ENCODE measurements around the gene PLXNA4.

Gene PLXNA4

DNA sequence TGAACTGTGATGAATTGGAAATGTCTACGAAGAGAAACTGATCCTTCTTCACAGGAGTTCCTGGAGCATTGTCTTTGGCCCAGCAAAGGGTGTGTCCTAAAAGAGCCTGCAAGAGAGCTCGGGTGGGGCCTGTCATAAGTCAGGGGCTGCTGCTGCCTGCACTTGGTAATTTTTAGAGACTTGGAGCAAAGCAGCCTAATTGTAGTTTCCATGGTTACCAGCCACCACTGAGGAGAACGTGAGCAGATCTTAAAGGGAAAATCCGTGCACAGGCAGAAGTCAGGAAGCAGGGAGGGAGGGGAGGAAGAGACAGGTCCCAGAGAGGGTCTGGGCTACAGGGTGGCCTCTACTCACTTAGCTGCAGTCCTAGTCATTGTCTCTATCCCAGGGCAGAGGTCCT is 463.6 kb downstream of the PLXNA4 start:
- H3K4me3 ChIP-seq (ENCODE audit: low read depth, low read length), result no peak overlapping the region
- H3K27ac ChIP-seq (ENCODE audit: low read depth, low read length), result no peak overlapping the region
- H3K36me3 ChIP-seq (ENCODE audit: control insufficient read depth, insufficient read depth, low read length), result no peaks in the 10 kb centered on the region
- no peak overlapping the region for H3K9ac ChIP-seq (ENCODE audit: low read depth, low read length)
- peaks cover 12% of the 10 kb centered on the region for H3K4me1 ChIP-seq (ENCODE audit: control insufficient read depth, insufficient read depth, low read length)
- no peaks in the 10 kb centered on the region for H3K27me3 ChIP-seq (ENCODE audit: control insufficient read depth, insufficient read depth, low read length)
- H3K9me3 ChIP-seq (ENCODE audit: control insufficient read depth, insufficient read depth, low read length), result no peaks in the 10 kb centered on the region

DNA sequence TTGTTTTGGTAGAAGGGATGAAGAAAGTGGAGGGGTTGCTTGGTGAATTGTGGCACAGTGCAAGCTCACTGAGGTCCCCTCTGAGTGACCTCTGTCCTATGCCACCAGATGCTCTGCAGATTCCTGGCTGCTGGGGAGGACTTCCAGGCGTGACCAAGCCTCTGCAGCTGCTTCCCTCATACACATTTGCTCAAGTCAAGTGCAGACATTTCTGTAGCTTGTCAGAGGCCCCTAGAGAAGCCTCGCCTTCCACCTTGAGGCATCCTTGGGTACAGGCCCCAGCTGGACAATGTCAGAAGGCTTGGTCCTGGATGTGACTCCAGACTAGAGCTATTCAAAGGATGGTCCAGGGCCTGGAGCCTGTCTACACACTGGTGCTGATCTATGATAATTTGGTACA is 464.2 kb downstream of the PLXNA4 start:
- Histone ChIP-seq H3K4me3 (ENCODE audit: low read depth, low read length) (no peak overlapping the region), H3K36me3 (ENCODE audit: control insufficient read depth, insufficient read depth, low read length) (no peaks in the 10 kb centered on the region), H3K27ac (ENCODE audit: low read depth, low read length) (no peak overlapping the region)

DNA sequence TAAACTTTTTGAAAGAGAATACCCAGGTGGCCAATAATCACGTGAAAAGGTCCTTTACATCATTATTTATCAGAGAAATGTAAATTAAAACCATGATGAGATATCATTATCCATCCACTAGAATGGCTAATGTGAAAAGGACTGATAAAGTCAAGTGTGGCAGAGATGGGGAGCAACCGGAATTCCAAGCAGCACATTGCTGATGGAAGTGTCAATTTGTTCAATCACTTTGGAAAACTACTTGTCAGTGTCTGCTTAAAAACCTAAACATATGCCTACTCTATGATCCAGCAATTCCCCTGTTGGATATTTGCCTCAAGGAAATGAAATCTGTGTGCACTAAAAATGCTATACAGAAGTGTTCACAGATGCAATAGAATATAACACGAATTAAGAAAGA is 465.6 kb downstream of the PLXNA4 start:
- H3K9ac ChIP-seq (ENCODE audit: low read depth, low read length), result no peak overlapping the region
- no peaks in the 10 kb centered on the region for H3K36me3 ChIP-seq (ENCODE audit: control insufficient read depth, insufficient read depth, low read length)
- no peak overlapping the region for H3K27ac ChIP-seq (ENCODE audit: low read depth, low read length)
- H3K4me3 ChIP-seq (ENCODE audit: low read depth, low read length), result no peak overlapping the region
- no peaks in the 10 kb centered on the region for H3K9me3 ChIP-seq (ENCODE audit: control insufficient read depth, insufficient read depth, low read length)
- H3K27me3 ChIP-seq (ENCODE audit: control insufficient read depth, insufficient read depth, low read length), result no peaks in the 10 kb centered on the region
- peaks cover 12% of the 10 kb centered on the region for H3K4me1 ChIP-seq (ENCODE audit: control insufficient read depth, insufficient read depth, low read length)

More for the DNA sequence above, 464.2 kb downstream of the PLXNA4 start:
- Histone ChIP-seq H3K4me1 (ENCODE audit: control insufficient read depth, insufficient read depth, low read length) (peaks cover 12% of the 10 kb centered on the region), H3K9ac (ENCODE audit: low read depth, low read length) (no peak overlapping the region), H3K9me3 (ENCODE audit: control insufficient read depth, insufficient read depth, low read length) (no peaks in the 10 kb centered on the region), H3K27me3 (ENCODE audit: control insufficient read depth, insufficient read depth, low read length) (no peaks in the 10 kb centered on the region)

DNA sequence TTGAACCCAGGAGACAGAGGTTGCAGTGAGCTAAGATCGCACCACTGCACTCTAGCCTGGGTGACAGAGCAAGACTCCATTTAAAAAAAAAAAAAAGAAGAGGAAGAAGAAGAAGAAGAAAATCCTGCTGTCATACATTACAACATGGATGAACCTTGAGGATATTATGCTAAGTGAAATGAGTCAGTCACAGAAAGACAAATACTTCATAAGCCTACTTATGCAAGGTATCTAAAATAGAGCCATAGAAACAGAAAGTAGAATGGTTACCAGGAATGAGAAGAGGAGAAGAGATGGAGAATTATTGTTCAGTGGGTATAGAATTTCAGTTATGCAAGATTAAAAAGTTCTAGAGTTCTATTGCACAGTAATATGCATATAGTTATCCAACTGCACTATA is 466.5 kb downstream of the PLXNA4 start:
- no peaks in the 10 kb centered on the region for H3K27me3 ChIP-seq (ENCODE audit: control insufficient read depth, insufficient read depth, low read length)
- H3K9ac ChIP-seq (ENCODE audit: low read depth, low read length), result no peak overlapping the region
- H3K36me3 ChIP-seq (ENCODE audit: control insufficient read depth, insufficient read depth, low read length), result no peaks in the 10 kb centered on the region
- no peaks in the 10 kb centered on the region for H3K9me3 ChIP-seq (ENCODE audit: control insufficient read depth, insufficient read depth, low read length)
- H3K4me1 ChIP-seq (ENCODE audit: control insufficient read depth, insufficient read depth, low read length), result peaks cover 12% of the 10 kb centered on the region
- no peak overlapping the region for H3K27ac ChIP-seq (ENCODE audit: low read depth, low read length)
- no peak overlapping the region for H3K4me3 ChIP-seq (ENCODE audit: low read depth, low read length)

DNA sequence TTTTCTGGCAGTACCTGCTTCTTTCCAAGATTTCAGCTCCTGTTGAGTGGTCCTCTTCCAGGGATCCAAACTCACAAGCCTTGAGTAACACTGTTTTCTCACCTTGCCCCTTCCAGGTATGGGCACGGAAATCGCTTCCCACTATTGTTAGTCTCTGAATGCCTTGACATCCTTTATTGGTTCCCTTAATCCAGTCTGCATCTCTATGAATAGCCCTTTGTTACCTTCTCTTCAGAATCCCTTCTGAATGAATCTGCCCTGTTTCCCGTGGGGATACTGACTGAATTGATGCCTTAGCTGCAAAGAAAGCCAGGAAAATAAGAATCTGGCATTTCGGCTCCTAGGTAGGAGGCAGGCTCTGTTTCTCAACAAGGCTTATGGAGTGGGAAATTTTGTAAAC is 467.7 kb downstream of the PLXNA4 start:
- peaks cover 12% of the 10 kb centered on the region for H3K4me1 ChIP-seq (ENCODE audit: control insufficient read depth, insufficient read depth, low read length)
- peak overlapping the region; percentile 16 for H3K27ac ChIP-seq (ENCODE audit: low read depth, low read length)
- no peak overlapping the region for H3K9ac ChIP-seq (ENCODE audit: low read depth, low read length)
- no peak overlapping the region for H3K4me3 ChIP-seq (ENCODE audit: low read depth, low read length)
- H3K9me3 ChIP-seq (ENCODE audit: control insufficient read depth, insufficient read depth, low read length), result no peaks in the 10 kb centered on the region
- H3K27me3 ChIP-seq (ENCODE audit: control insufficient read depth, insufficient read depth, low read length), result no peaks in the 10 kb centered on the region
- no peaks in the 10 kb centered on the region for H3K36me3 ChIP-seq (ENCODE audit: control insufficient read depth, insufficient read depth, low read length)

DNA sequence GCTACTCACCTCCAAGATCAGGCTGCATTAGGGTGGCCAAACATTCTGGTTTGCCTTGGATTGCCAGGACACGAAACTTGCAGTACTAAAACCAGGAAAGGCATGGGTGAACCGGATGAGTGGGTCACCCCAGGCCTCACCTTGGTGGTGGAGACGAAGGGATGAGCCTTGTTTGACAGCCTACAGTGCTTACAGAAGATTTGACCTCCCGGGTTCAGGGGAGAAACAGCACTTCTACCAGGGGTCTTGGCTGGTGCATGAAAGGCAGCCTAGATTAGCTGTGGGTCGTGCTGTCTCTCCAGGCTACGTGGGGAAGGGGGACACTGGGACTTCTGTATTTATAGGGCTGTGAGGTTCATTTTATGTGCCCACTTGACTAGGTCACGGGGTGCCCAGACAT is 469.8 kb downstream of the PLXNA4 start:
- H3K36me3 ChIP-seq (ENCODE audit: control insufficient read depth, insufficient read depth, low read length), result no peaks in the 10 kb centered on the region
- H3K9ac ChIP-seq (ENCODE audit: low read depth, low read length), result no peak overlapping the region
- no peak overlapping the region for H3K27ac ChIP-seq (ENCODE audit: low read depth, low read length)
- H3K27me3 ChIP-seq (ENCODE audit: control insufficient read depth, insufficient read depth, low read length), result no peaks in the 10 kb centered on the region
- H3K4me3 ChIP-seq (ENCODE audit: low read depth, low read length), result no peak overlapping the region
- H3K9me3 ChIP-seq (ENCODE audit: control insufficient read depth, insufficient read depth, low read length), result no peaks in the 10 kb centered on the region
- peaks cover 12% of the 10 kb centered on the region for H3K4me1 ChIP-seq (ENCODE audit: control insufficient read depth, insufficient read depth, low read length)

DNA sequence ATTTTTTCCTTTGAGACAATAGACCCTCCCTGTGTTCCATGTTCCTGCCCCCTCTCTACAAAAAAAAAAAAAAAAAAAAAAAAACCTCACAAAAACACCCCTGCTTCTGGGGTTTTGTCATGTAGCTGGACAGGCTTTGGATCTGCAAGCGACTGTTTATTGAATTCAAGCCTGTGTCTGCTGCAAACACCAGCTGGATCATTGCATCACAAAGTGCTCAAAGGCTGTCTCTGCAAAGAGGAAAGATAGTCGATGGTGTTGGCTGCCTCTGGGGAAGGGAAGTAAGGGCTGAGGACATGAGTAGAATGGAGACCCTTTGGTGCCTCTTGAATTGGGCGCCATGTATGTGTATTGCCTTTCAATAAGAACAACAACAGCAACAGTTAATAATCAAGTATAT is 471.2 kb downstream of the PLXNA4 start:
- H3K27ac ChIP-seq (ENCODE audit: low read depth, low read length), result no peak overlapping the region
- H3K36me3 ChIP-seq (ENCODE audit: control insufficient read depth, insufficient read depth, low read length), result no peaks in the 10 kb centered on the region
- no peak overlapping the region for H3K4me3 ChIP-seq (ENCODE audit: low read depth, low read length)
- no peaks in the 10 kb centered on the region for H3K27me3 ChIP-seq (ENCODE audit: control insufficient read depth, insufficient read depth, low read length)
- peaks cover 12% of the 10 kb centered on the region for H3K4me1 ChIP-seq (ENCODE audit: control insufficient read depth, insufficient read depth, low read length)
- H3K9ac ChIP-seq (ENCODE audit: low read depth, low read length), result no peak overlapping the region
- H3K9me3 ChIP-seq (ENCODE audit: control insufficient read depth, insufficient read depth, low read length), result no peaks in the 10 kb centered on the region

DNA sequence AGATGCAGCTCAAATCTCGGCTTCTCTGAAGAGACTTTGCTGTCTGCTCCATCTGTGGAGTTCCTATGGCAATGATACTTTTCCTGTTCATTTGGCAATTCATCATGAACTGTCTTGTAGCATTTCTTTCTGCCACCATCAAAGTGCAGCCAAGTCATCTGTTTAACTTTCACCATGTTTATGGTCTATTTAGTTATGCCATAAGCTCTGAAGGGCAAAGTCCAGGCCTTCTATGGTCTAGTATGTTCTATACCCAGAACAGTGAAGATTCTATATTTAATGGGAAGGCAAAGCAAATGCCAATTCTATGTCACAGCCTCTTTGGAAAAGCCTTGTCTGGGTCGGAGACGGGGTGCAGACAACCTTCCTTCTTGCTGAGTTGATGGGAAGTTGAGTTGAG is 472.6 kb downstream of the PLXNA4 start:
- no peaks in the 10 kb centered on the region for H3K27me3 ChIP-seq (ENCODE audit: control insufficient read depth, insufficient read depth, low read length)
- no peak overlapping the region for H3K27ac ChIP-seq (ENCODE audit: low read depth, low read length)
- H3K36me3 ChIP-seq (ENCODE audit: control insufficient read depth, insufficient read depth, low read length), result no peaks in the 10 kb centered on the region

DNA sequence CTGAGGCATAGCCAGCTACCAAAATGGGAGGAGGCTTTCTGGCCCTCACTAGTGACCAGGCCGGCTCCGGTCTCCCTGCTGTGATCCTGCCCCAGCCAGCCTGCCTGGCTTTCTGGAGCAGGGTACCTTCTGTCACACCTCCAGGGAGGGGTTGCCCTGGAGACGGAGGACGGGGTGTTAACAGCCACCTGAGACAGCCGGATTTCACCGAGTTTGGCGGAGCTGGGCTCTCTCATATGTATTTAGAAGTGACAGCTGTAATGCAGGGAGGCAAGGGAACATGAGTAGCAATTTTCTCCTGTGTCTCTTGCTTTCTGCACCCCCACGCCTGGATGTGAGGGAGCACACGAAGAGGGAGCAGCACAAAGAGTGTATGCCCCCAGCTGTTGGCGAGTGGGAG is 473.3 kb downstream of the PLXNA4 start:
- no peak overlapping the region for H3K27ac ChIP-seq (ENCODE audit: low read depth, low read length)
- H3K27me3 ChIP-seq (ENCODE audit: control insufficient read depth, insufficient read depth, low read length), result no peaks in the 10 kb centered on the region
- H3K4me3 ChIP-seq (ENCODE audit: low read depth, low read length), result no peak overlapping the region
- no peaks in the 10 kb centered on the region for H3K36me3 ChIP-seq (ENCODE audit: control insufficient read depth, insufficient read depth, low read length)
- no peaks in the 10 kb centered on the region for H3K4me1 ChIP-seq (ENCODE audit: control insufficient read depth, insufficient read depth, low read length)
- H3K9me3 ChIP-seq (ENCODE audit: control insufficient read depth, insufficient read depth, low read length), result no peaks in the 10 kb centered on the region
- no peak overlapping the region for H3K9ac ChIP-seq (ENCODE audit: low read depth, low read length)

More for the DNA sequence above, 472.6 kb downstream of the PLXNA4 start:
- Histone ChIP-seq H3K4me1 (ENCODE audit: control insufficient read depth, insufficient read depth, low read length) (peaks cover 8% of the 10 kb centered on the region), H3K4me3 (ENCODE audit: low read depth, low read length) (no peak overlapping the region), H3K9me3 (ENCODE audit: control insufficient read depth, insufficient read depth, low read length) (no peaks in the 10 kb centered on the region), H3K9ac (ENCODE audit: low read depth, low read length) (no peak overlapping the region)

DNA sequence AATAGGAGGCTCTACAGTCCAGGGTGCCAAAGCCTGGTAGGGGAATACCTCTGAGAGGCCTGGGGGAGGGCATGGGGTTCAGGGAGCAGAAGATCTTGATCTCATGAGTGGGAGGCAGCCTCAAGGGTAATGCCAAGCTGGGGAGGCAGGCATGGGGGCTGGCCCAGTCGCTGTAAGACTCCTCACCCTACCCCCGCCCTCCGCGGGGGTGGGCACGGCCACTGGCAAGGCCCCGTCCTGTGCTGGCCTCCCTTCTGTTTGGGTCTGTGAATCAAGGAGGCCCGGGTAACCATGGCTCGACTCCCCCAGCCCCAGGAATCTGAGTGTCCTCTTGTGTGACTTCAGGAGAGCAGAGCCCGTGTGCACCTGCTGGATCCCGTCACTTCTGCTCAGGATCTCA is 473.9 kb downstream of the PLXNA4 start:
- Histone ChIP-seq H3K27me3 (ENCODE audit: control insufficient read depth, insufficient read depth, low read length) (no peaks in the 10 kb centered on the region), H3K4me1 (ENCODE audit: control insufficient read depth, insufficient read depth, low read length) (no peaks in the 10 kb centered on the region), H3K9ac (ENCODE audit: low read depth, low read length) (no peak overlapping the region), H3K36me3 (ENCODE audit: control insufficient read depth, insufficient read depth, low read length) (no peaks in the 10 kb centered on the region), H3K9me3 (ENCODE audit: control insufficient read depth, insufficient read depth, low read length) (no peaks in the 10 kb centered on the region), H3K27ac (ENCODE audit: low read depth, low read length) (no peak overlapping the region), H3K4me3 (ENCODE audit: low read depth, low read length) (no peak overlapping the region)

DNA sequence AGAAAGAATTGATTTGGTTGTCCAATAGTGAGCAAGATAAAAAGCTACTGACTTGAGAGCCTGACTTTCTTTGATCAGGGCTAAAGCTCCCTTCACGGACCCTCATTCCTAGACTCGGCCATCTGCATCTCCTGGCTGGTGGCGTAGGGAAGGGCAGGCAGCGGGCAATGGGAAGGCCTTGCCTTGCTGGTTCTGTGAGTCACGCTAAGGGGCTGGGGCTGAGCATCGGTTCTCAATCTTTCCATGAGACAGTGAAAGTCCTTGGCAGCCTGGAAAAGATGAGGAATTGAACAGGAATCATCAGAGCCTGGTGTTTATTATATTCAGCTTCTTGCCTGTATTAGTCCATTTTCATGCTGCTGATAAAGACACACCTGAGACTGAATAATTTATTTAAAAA is 475.3 kb downstream of the PLXNA4 start:
- Histone ChIP-seq H3K27me3 (ENCODE audit: control insufficient read depth, insufficient read depth, low read length) (no peaks in the 10 kb centered on the region), H3K9me3 (ENCODE audit: control insufficient read depth, insufficient read depth, low read length) (no peaks in the 10 kb centered on the region), H3K36me3 (ENCODE audit: control insufficient read depth, insufficient read depth, low read length) (no peaks in the 10 kb centered on the region), H3K27ac (ENCODE audit: low read depth, low read length) (no peak overlapping the region), H3K4me3 (ENCODE audit: low read depth, low read length) (no peak overlapping the region), H3K4me1 (ENCODE audit: control insufficient read depth, insufficient read depth, low read length) (no peaks in the 10 kb centered on the region), H3K9ac (ENCODE audit: low read depth, low read length) (no peak overlapping the region)

DNA sequence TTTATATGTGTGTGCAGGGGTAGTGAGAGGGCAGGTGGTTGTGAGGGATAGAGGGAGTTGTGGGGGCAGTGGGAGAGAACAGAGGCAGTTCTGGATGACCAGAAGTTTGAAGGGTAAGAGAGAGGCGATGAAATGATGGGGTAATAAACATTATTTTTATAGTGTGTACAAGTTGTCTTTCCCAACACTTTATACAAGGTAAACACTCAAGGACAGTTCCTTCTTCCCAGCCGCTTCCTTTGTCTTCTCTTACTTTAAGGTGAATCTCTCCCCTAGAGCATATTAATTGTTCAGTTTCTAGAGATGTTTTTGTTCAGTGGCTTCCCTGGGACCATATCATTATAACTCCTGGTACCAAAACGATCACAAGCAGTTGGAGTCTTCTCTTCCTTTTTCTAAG is 475.8 kb downstream of the PLXNA4 start:
- H3K27me3 ChIP-seq (ENCODE audit: control insufficient read depth, insufficient read depth, low read length), result no peaks in the 10 kb centered on the region
- H3K36me3 ChIP-seq (ENCODE audit: control insufficient read depth, insufficient read depth, low read length), result no peaks in the 10 kb centered on the region
- no peaks in the 10 kb centered on the region for H3K4me1 ChIP-seq (ENCODE audit: control insufficient read depth, insufficient read depth, low read length)
- H3K4me3 ChIP-seq (ENCODE audit: low read depth, low read length), result no peak overlapping the region
- H3K9me3 ChIP-seq (ENCODE audit: control insufficient read depth, insufficient read depth, low read length), result no peaks in the 10 kb centered on the region
- H3K27ac ChIP-seq (ENCODE audit: low read depth, low read length), result no peak overlapping the region
- H3K9ac ChIP-seq (ENCODE audit: low read depth, low read length), result no peak overlapping the region
